NCI-H510A treated with DMSO at 0.1 percent for 48 hours (cell line): ENCODE results near the gene AGGF1.
"Not testable (repeated sequence)": the region's sequence is repeated elsewhere in the genome, so short reads cannot be mapped to it uniquely, and the experiment has no call there.

Experiments used
- DNase-seq: peaks from one replicate; lab custom pipeline; 2025; lab: John Stamatoyannopoulos, UW

The AGGF1 gene

GRCh38 chr5:77086689-77087483 is 56.7 kb downstream of the AGGF1 start, which contains the start of gene ZBED3:
Gene ZBED3 (minus strand): TSS chr5:77087285. CDS start chr5:77077878, 9,407 bp downstream.
- peak; percentile 67 for DNase-seq

DNA sequence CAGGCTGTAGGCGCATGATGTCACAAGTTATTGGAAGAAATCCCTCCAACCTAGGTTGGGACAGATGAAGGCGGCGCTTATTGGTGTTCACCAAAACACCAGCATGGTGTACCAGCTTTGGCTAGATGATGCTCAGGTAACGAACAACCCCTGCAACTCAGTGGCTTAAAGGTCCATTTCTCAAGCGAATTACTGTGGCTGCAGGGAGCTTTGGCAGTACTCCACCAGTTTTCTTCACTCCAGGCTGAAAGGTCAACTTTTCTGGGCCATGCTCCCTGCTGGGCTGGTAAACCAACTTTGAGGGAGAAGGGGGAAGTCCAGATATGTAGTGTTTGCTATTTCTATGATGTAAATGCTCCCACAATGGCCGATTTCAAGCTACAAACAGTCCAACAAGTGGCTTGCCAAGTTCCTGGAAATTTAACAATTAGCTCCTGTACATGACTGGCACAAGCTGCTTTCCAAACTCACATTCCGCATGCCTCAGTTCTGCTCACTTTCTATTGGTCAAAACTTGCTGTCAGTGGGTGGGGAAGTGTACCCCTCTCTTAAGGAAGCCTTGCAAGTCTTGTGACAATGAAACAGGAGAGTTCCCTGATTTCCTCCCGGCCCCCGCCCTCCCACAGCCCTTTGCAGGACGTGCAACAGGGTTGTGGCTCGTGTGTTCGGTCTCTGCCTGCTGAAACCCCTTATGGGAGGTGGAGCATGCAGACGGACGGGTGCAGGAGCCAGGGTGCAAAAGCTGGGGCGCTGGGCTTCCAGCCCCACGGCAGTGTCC is 57.5 kb downstream of the AGGF1 start:
- DNase-seq = no peak

DNA sequence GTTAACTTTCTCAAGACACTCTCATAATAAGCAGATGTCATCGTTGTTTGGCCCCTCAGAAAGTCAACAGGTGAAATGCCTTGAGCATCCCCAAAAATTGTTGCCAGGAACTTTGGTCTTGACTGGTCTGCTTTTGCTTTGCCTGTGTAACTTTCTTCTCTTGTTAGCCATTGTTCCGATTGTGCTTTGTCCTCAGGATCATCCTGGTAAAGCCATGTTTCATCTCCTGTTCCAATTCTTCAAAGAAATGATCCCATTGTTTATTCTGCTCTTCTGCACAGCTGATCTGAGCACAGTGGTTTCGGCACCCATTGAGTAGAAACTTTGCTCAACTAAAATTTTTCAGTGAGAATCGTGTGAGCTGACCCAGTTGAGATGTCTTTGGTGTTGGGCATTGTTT is 65.0 kb downstream of the AGGF1 start:
- DNase-seq = no peak

- no peak for DNase-seq
These were observed 71.1 kb downstream of the AGGF1 start for GRCh38 chr5:77101298-77101697.

DNA sequence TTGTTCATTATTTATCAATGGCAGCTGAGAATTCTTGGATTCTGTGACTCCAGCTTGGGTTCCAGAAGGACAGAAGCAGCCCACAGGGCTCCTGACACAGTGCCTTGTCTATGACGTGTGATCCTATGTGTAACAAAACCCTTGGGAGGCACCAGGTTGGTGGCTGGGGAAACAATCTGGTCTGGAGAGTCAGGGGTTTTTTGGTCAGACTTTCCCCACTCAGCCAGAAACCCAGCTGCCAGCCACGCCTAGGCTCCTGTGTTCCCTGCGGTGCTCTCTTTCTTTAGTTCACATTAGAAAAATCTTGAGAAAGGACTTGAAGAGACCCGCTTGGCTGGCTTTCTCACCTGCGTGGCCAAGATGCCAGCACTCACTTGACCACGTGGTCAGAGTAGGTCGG is 72.3 kb downstream of the AGGF1 start:
- no peak for DNase-seq

- DNase-seq = no peak
These were observed 73.3 kb downstream of the AGGF1 start for GRCh38 chr5:77103457-77103856.

GRCh38 chr5:77104813-77105212 is 74.6 kb downstream of the AGGF1 start:
- DNase-seq = no peak

DNA sequence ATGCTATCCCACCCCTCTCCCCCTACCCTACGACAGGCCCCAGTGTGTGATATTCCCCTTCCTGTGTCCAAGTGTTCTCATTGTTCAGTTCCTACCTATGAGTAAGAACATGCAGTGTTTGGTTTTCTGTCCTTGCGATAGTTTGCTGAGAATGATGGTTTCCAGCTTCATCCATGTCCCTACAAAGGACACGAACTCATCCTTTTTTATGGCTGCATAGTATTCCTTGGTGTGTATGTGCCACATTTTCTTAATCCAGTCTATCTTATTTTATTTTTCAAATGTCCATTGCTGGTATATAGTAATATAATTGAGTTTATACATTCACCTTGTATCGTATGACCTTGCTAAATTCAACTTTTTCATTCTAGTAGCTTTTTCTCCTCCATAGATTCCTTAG is 76.8 kb downstream of the AGGF1 start:
- not testable (repeated sequence) for DNase-seq
